Endometrium (tissue), 2 donors: Measurements from ENCODE around the gene FCMR.

Source experiments
- FAIRE-seq: peaks from 2 replicates; lab custom pipeline; 2012; peaks lifted over from hg19 to GRCh38; lab: Jason Lieb, UNC
- donor health status: control.
- donor health status: control.

The FCMR gene

GRCh38 chr1:206921772-206922265 lies at the start of gene FCMR:
TSS of gene FCMR (minus strand) at chr1:206921941. CDS start at chr1:206921854, 87 bp downstream.
- no peak for FAIRE-seq

GRCh38 chr1:206971029-206971655 lies 49.4 kb upstream of the FCMR start:
- FAIRE-seq: no peak

- no peak for FAIRE-seq
These were observed 48.7 kb upstream of the FCMR start, which contains the start of gene FCAMR for GRCh38 chr1:206970446-206970845. TSS of gene FCAMR (minus strand) at chr1:206970460. CDS start at chr1:206970125, 335 bp downstream.

GRCh38 chr1:206969090-206969489 lies 47.3 kb upstream of the FCMR start:
- FAIRE-seq: no peak

- FAIRE-seq: no peak
These were observed 45.5 kb upstream of the FCMR start for GRCh38 chr1:206967096-206967849.

- no peak for FAIRE-seq
These were observed 44.0 kb upstream of the FCMR start for GRCh38 chr1:206965781-206966180.

- FAIRE-seq: no peak
These were observed 42.0 kb upstream of the FCMR start for GRCh38 chr1:206963740-206964139.

GRCh38 chr1:206963119-206963712 lies 41.5 kb upstream of the FCMR start:
- FAIRE-seq: no peak

GRCh38 chr1:206962272-206962671 lies 40.5 kb upstream of the FCMR start:
- no peak for FAIRE-seq

GRCh38 chr1:206961668-206962067 lies 39.9 kb upstream of the FCMR start:
- no peak for FAIRE-seq

- no peak for FAIRE-seq
These were observed 39.1 kb upstream of the FCMR start for GRCh38 chr1:206960676-206961386.

- no peak for FAIRE-seq
These were observed 36.4 kb upstream of the FCMR start for GRCh38 chr1:206958144-206958543.

GRCh38 chr1:206957639-206958038 lies 35.9 kb upstream of the FCMR start:
- FAIRE-seq: no peak

- FAIRE-seq: no peak
These were observed 34.0 kb upstream of the FCMR start for GRCh38 chr1:206955476-206956451.

- no peak for FAIRE-seq
These were observed 33.0 kb upstream of the FCMR start for GRCh38 chr1:206954459-206955342.

- no peak for FAIRE-seq
These were observed 31.9 kb upstream of the FCMR start for GRCh38 chr1:206953626-206954025.

- no peak for FAIRE-seq
These were observed 31.4 kb upstream of the FCMR start for GRCh38 chr1:206953126-206953525.

GRCh38 chr1:206952171-206952570 lies 30.4 kb upstream of the FCMR start:
- FAIRE-seq: no peak

GRCh38 chr1:206951318-206952100 lies 29.8 kb upstream of the FCMR start:
- FAIRE-seq: no peak
